GM21619 (cell line): Measurements from ENCODE around the gene HBE1.
"Not testable (repeated sequence)": the region's sequence is repeated elsewhere in the genome, so short reads cannot be mapped to it uniquely, and the experiment has no call there.

Experiments used
- ATAC-seq: cut with Tn5 transposase; IDR thresholded peaks from one replicate; pipeline ENCODE4 v1.9.1; 2021; ENCODE audit not compliant: unreplicated experiment

The HBE1 gene

GRCh38 chr11:5285703-5286340 lies 16.1 kb upstream of the HBE1 start:
- no peak for ATAC-seq

DNA sequence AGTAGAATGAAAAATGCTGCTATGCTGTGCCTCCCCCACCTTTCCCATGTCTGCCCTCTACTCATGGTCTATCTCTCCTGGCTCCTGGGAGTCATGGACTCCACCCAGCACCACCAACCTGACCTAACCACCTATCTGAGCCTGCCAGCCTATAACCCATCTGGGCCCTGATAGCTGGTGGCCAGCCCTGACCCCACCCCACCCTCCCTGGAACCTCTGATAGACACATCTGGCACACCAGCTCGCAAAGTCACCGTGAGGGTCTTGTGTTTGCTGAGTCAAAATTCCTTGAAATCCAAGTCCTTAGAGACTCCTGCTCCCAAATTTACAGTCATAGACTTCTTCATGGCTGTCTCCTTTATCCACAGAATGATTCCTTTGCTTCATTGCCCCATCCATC lies 14.9 kb upstream of the HBE1 start:
- no peak for ATAC-seq

DNA sequence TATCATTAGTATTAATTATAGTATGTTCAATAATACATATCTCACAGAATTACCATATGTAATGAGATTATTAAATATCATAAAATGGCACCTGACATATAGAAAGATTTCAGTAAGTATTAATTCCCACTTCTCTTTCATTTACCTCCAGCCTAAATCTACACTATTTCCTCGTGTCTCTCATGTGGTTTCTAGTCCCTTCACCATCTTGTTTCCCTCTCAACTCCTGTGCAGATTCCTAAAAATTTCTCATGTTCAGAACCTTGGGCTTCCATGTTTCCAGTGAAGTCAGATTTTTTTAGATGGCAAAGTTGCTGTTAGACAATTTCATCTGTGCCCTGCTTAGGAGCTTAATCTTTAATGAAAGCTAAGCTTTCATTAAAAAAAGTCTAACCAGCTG lies 14.1 kb upstream of the HBE1 start:
- ATAC-seq: no peak

- no peak for ATAC-seq
Observed at GRCh38 chr11:5283086-5283485, 13.3 kb upstream of the HBE1 start.

DNA sequence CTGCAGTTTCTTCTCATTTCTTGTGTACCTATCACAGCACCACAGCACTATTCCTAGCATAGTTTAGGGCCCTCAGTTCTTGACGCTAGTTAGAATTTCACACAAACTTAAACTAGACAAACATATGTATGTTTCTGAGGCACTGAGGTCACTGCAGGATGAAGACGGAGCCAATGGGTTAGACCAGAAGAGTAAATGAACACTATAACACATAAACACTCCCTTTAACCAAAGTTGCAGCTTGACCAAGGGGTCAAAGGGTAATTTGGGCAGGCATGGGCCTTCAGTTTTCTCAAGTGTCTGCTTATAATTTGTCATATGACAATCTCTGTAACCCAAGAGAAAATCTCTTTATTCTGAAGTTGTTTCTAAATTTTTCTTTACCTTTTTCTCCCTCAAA lies 12.9 kb upstream of the HBE1 start:
- no peak for ATAC-seq

DNA sequence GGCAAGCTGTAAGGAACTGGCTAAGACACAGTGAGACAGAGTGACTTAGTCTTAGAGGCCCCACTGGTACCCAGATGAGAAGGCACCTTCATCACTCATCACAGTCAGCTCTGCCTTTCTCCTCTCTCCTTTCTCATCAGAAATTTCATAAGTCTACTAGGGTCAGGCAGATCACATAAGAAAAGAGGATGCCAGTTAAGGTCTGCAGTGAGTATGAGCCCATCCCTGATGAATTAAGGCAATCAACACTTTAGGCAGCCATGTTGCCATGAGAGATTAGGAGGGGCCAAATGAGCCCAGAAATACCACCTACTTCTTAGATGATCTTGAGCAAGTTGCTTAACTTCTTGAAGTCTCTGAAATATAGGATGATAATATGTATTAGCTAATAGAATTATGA lies 11.9 kb upstream of the HBE1 start:
- no peak for ATAC-seq

DNA sequence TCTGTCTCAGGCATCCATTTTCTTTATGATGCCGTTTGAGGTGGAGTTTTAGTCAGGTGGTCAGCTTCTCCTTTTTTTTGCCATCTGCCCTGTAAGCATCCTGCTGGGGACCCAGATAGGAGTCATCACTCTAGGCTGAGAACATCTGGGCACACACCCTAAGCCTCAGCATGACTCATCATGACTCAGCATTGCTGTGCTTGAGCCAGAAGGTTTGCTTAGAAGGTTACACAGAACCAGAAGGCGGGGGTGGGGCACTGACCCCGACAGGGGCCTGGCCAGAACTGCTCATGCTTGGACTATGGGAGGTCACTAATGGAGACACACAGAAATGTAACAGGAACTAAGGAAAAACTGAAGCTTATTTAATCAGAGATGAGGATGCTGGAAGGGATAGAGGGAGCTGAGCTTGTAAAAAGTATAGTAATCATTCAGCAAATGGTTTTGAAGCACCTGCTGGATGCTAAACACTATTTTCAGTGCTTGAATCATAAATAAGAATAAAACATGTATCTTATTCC lies 10.9 kb upstream of the HBE1 start:
- peak; percentile 96 for ATAC-seq

- ATAC-seq: no peak
Observed at GRCh38 chr11:5279471-5280090, 9.8 kb upstream of the HBE1 start.

GRCh38 chr11:5277807-5278382 lies 8.2 kb upstream of the HBE1 start:
- peak; percentile 47 for ATAC-seq

GRCh38 chr11:5276697-5277096 lies 7.0 kb upstream of the HBE1 start:
- no peak for ATAC-seq

- ATAC-seq: no peak
Observed at GRCh38 chr11:5275369-5276110, 5.8 kb upstream of the HBE1 start.

GRCh38 chr11:5274395-5274794 lies 4.7 kb upstream of the HBE1 start:
- no peak for ATAC-seq

- ATAC-seq: no peak
Observed at GRCh38 chr11:5272395-5273017, 2.8 kb upstream of the HBE1 start.

GRCh38 chr11:5267033-5267563 lies 2.6 kb downstream of the HBE1 start:
- no peak for ATAC-seq

- ATAC-seq: no peak
Observed at GRCh38 chr11:5266609-5267008, 3.1 kb downstream of the HBE1 start.

GRCh38 chr11:5265832-5266231 lies 3.9 kb downstream of the HBE1 start:
- no peak for ATAC-seq

DNA sequence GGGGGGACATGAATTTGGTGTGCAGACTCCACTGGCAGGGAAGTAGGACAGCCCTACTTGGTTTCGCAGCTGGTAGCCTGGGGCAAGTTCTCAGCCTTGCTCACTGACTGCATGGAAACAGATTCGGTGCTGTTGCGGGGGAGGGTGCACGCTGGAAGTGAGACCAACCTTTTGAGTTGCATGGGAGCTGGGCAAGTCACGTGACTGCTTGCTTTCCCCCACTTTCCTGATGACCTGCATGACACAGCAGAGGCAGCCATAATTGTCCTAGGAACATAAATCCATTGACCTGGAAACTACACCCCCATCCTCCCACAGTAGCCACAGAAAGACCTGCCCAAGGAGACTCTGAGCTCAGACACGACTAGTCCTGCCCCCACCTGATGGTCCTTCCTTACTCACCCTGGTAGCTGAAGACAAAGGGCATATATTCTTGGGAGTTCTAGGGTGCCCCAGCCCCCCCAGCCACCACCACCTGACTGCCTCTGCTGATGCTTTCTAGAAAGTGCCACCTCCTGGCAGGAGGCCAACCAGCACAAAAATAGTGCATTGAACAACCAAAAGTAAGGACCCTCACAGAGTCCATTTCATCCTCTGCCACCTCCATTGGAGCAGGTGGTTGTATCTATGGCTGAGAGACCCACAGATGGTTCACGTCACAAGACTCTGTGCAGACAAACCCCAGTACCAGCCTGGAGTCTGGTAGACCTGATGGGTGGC lies 11.0 kb downstream of the HBE1 start:
- ATAC-seq: no peak

- ATAC-seq: no peak
Observed at GRCh38 chr11:5257296-5257695, 12.4 kb downstream of the HBE1 start.

DNA sequence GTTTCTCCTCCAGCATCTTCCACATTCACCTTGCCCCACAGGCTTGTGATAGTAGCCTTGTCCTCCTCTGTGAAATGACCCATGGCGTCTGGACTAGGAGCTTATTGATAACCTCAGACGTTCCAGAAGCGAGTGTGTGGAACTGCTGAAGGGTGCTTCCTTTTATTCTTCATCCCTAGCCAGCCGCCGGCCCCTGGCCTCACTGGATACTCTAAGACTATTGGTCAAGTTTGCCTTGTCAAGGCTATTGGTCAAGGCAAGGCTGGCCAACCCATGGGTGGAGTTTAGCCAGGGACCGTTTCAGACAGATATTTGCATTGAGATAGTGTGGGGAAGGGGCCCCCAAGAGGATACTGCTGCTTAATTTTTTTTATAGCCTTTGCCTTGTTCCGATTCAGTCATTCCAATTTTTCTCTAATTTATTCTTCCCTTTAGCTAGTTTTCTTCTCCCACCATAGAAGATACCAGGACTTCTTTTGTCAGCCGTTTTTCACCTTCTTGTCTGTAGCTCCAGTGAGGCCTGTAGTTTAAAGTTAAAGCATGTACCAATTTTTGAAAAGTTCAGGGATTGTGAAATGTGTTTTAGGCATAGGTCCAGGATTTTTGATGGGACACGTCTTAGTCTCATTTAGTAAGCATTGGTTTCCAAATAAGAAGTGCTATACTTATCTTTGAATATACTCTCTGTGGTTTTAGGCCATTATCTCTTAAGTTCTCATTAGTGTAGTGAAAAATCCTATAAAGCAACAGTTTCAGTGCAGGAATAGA lies 14.9 kb downstream of the HBE1 start, which contains the start of gene HBG2:
Gene HBG2, minus strand, starts transcription at position 136 of the 768 bp plus-strand sequence. Its CDS starts 53 bp downstream, at position 83.
- not testable (repeated sequence) for ATAC-seq
